LNCaP clone FGC (cell line): ENCODE data around the gene PGP.

Experiments used
- DNase-seq: peaks from one replicate; pipeline ENCODE4 v3.0.0-alpha.2; 2011; ENCODE audit warnings: low read depth
- H3K4me3 ChIP-seq: 2 replicates; pipeline ENCODE4 v1.5.1; 2011; ENCODE audit warnings: mild to moderate bottlenecking, low read depth, low read length, control low read depth
- CTCF ChIP-seq: IDR thresholded peaks from 2 replicates; pipeline ENCODE4 v1.5.1; 2012; ENCODE audit warnings: mild to moderate bottlenecking; ENCODE audit not compliant: control insufficient read depth, insufficient read depth; ENCODE audit errors: extremely low read depth

Gene PGP

DNA sequence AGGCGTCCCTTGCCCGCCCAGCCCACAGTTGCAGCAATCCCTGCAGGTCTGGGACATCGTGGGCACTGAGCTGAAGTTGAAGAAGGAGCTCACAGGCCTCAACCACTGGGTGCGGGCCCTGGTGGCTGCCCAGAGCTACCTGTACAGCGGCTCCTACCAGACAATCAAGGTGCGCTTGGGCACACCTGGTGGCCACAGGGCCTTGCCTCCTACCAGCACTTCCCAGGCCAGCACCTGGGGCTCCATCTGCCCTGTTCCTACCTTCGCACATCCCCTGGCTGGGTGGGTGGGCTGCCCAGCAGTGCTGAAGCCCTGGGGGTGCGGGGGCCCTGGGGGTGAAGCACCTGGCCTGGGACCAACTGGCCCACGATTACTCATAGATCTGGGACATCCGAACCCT is 39.2 kb downstream of the PGP start:
- no peak overlapping the region for H3K4me3 ChIP-seq
- DNase-seq: no peak
- TF ChIP-seq CTCF: no peak

DNA sequence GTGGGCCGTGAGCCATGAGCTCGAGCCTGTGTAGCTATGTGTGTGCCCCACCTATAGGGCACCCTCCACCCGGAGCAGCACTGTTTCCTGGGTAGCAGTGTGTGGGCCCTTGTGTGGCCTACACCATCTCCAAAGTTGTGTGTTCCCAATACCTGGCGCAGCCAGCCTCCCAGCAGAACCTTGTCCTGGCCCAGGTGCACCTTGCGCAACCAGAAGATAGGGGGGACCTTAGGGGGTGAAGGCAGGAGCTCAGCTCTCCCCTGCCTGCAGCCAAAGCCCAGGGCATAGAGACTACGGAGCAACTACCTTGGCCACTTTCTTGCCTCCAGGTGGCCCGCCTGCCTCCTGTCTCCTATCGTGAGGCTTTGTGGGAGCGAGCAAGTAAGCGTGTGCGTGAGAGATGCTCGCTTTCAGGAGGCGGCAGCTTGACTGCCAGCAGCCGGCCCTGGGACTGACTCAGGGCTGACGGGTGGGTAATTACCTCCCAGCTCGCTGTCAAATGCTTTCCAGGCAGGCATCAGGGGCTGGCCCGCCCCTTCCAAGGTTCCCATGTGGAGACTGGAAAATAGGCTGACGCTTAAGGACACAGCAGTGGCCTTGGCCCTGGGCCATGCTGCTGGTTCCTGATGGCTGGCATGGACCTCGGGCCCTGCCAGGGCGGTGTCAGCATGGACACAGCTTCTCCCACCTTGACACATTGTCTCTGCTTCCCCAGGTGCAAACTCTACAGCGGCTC is 40.1 kb downstream of the PGP start:
- no peak for DNase-seq
- no peak for TF ChIP-seq CTCF
- H3K4me3 ChIP-seq: no peak overlapping the region

DNA sequence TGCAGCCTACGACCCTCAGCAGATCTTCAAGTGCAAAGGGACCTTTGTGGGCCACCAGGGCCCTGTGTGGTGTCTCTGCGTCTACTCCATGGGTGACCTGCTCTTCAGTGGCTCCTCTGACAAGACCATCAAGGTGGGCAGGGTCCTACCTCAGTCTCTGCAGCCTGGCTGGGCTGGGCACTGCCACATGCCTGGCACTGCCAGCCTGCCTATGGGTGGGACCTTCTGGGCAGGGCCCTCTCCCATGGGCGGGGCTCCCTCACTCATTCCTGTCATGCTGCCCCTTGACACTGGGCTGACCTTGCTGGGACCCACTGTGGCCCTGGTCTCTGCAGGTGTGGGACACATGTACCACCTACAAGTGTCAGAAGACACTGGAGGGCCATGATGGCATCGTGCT is 40.7 kb downstream of the PGP start:
- DNase-seq: no peak

DNA sequence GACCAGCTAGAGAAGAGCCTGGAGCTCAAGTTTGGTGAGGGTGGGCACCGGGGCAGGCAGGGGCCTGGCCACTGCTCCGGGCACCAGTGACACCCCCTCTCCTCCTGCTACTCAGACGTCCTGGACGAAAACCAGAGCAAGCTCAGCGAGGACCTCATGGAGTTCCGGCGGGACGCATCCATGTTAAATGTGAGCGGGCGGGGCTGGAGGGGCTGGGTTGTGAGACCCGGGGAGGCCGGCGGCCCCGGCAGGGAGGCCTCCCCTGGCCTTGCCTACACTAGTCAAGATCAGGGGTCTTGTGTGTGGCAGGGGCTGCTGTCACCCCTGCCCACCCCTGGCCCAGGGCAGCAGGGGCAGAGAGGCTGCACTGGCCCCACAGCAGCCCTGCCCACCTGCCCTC is 41.3 kb downstream of the PGP start:
- H3K4me3 ChIP-seq: no peak overlapping the region
- DNase-seq: no peak
- no peak for TF ChIP-seq CTCF

More for the DNA sequence above, 40.7 kb downstream of the PGP start:
- no peak for TF ChIP-seq CTCF
- no peak overlapping the region for H3K4me3 ChIP-seq

DNA sequence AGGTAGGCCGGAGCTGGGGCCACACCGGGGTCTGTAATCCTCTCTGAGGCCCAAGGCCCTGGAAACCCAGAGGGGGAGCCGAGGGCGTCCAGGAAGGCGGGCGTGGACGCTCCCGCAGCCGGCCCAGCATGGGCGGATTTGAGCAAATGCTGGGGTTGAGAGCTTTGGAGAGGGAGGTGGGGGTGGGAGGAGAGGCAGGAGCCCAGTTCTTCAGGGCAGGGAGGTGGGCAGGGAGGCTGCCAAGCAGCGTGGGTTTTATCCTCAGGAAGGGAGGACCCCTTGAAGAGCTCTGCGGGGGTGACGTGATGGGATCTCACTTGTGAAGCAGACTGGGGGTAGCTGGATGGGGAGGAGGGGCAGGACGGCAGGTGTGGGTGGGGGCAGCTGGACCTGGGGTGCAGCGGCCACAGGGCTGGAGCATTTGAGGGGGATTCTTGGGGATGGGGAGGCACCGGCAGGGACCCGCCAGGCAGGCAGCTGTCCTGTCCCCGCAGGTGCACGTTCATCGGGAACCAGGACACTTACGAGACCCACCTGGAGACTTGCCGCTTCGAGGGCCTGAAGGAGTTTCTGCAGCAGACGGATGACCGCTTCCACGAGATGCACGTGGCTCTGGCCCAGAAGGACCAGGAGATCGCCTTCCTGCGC is 41.8 kb downstream of the PGP start:
- no peak for DNase-seq
- TF ChIP-seq CTCF: no peak

GRCh38 chr16:2171601-2172178 is 43.0 kb downstream of the PGP start:
- TF ChIP-seq CTCF: no peak
- DNase-seq: no peak
- no peak overlapping the region for H3K4me3 ChIP-seq

More for the DNA sequence above, 41.8 kb downstream of the PGP start:
- no peak overlapping the region for H3K4me3 ChIP-seq
